Thoracic aorta (tissue), 2 donors: Measurements from ENCODE around the gene TOGARAM1. TPM values are rescaled to one million over a fixed set of nuclear protein-coding genes. Genes with fewer than 3 reads are reported as not detected.

Experiments
- ATAC-seq: fragments of 150-250 bp; one replicate; pipeline ENCODE4 v1.8.0; 2017; ENCODE audit warnings: low read depth; ENCODE audit not compliant: insufficient number of reproducible peaks, low FRiP score
- DNase-seq: peaks from one replicate; pipeline ENCODE4 v3.0.0-alpha.2; 2020; ENCODE audit warnings: low spot score
- H3K27ac ChIP-seq, 2 donors: fragments of 200-600 bp; sonication (generic); 1 replicate in 1 of 2; 2 replicates in 1 of 2; pipeline ENCODE4 v1.5.1; 2016; ENCODE audit warnings: mild to moderate bottlenecking in 2 of 2, moderate library complexity in 2 of 2
- H3K27me3 ChIP-seq: fragments of 200-600 bp; sonication (generic); replicated peaks from 2 replicates; pipeline ENCODE4 v1.6.0; 2016; ENCODE audit warnings: mild to moderate bottlenecking; ENCODE audit not compliant: insufficient read depth
- H3K36me3 ChIP-seq: fragments of 200-600 bp; sonication (generic); one replicate; pipeline ENCODE4 v1.5.1; 2016
- H3K4me1 ChIP-seq, 2 donors: fragments of 200-600 bp; sonication (generic); 1 replicate in 1 of 2; 2 replicates in 1 of 2; pipeline versions ENCODE4 v1.5.1 to v1.6.0; 2016; ENCODE audit warnings: low read depth in 2 of 2, mild to moderate bottlenecking in 1 of 2; ENCODE audit not compliant: control insufficient read depth in 1 of 2
- H3K4me3 ChIP-seq: fragments of 200-600 bp; sonication (generic); 2 replicates; pipeline ENCODE4 v1.5.1; 2016; ENCODE audit warnings: mild to moderate bottlenecking
- H3K9me3 ChIP-seq: fragments of 200-600 bp; sonication (generic); 2 replicates; pipeline ENCODE4 v1.5.1; 2016
- CTCF ChIP-seq: fragments of 200-600 bp; sonication (generic); IDR thresholded peaks from one replicate; pipeline ENCODE4 v1.5.1; 2019; ENCODE audit warnings: antibody characterized with exemption
- total RNA-seq, 2 donors: library from RNA; depleted of rRNA; stranded (reverse); fragments of >200 nt; gene quantifications; one replicate each; pipeline versions ENCODE4 v1.1.0 to v1.2.3, GENCODE V29; 2016

The TOGARAM1 gene
- total RNA-seq, 2 donors from 2014 or later: 8.5 to 32.0 TPM

DNA sequence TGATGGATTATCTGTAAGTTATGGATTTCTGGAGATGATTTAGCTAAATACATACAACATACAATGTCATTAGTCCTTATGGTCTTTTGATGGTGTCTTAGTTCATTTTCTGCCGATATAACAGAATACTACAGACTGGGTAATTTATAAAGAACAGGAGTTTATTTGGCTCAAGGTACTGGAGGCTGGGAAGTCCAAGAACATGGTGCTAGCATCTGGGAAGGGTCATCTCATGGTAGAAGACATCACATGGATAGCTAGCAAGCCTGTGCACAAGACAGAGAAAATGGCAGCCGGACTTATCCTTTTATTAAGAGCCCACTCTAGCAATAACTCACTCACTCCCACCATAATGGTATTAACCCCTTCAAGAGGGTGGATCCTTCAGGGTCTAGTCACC, 24.4 kb upstream of the TOGARAM1 start:
- H3K36me3 ChIP-seq: peaks cover 2% of the 10 kb centered on the region
- H3K27me3 ChIP-seq: no peaks in the 10 kb centered on the region
- H3K4me3 ChIP-seq: no peak overlapping the region
- TF ChIP-seq CTCF: no peak
- H3K27ac ChIP-seq: no peak overlapping the region
- no peaks in the 10 kb centered on the region for H3K9me3 ChIP-seq
- peaks cover 0 to 5% of the 10 kb centered on the region in 2 donors for H3K4me1 ChIP-seq
- DNase-seq: no peak
- ATAC-seq: no peak

DNA sequence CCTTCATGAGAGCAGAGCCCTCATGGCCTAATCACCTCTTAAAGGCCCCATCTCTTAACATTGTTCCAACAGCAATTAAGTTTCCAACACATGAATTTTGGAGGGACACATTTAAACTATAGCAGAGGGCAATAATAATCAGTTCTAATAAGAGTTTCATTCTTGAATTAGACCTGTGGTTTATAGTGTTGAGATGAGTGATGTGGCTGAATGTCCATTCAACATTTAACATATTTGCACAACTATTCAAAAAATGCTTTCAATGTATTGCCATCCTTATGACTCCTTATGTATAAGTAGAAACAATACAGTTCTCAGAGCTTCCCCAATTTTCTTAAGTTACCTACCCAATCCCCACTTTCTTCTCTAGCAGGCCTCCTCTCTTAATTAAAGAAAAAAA, 21.8 kb upstream of the TOGARAM1 start:
- Histone ChIP-seq H3K9me3 (no peaks in the 10 kb centered on the region), H3K4me3 (no peak overlapping the region), H3K36me3 (peaks cover 11% of the 10 kb centered on the region), H3K27ac (no peak overlapping the region), H3K4me1 (peaks cover 0 to 5% of the 10 kb centered on the region in 2 donors), H3K27me3 (no peaks in the 10 kb centered on the region)
- ATAC-seq (no peak), DNase-seq (no peak)
- TF ChIP-seq CTCF: no peak

- DNase-seq (no peak), ATAC-seq (no peak)
- no peak for TF ChIP-seq CTCF
- H3K4me1 ChIP-seq: peaks cover 0 to 5% of the 10 kb centered on the region in 2 donors
- H3K9me3 ChIP-seq: no peaks in the 10 kb centered on the region
- peaks cover 14% of the 10 kb centered on the region for H3K36me3 ChIP-seq
- no peaks in the 10 kb centered on the region for H3K27me3 ChIP-seq
- no peak overlapping the region for H3K27ac ChIP-seq
- no peak overlapping the region for H3K4me3 ChIP-seq
Measured at GRCh38 chr14:44940944-44941343, 21.0 kb upstream of the TOGARAM1 start.

- Histone ChIP-seq H3K4me3 (no peak overlapping the region), H3K9me3 (no peaks in the 10 kb centered on the region), H3K4me1 (peaks cover 0 to 5% of the 10 kb centered on the region in 2 donors), H3K27me3 (no peaks in the 10 kb centered on the region), H3K36me3 (peaks cover 14% of the 10 kb centered on the region), H3K27ac (no peak overlapping the region)
- ATAC-seq (no peak), DNase-seq (no peak)
- no peak for TF ChIP-seq CTCF
Measured at GRCh38 chr14:44941591-44941990, 20.4 kb upstream of the TOGARAM1 start.

DNA sequence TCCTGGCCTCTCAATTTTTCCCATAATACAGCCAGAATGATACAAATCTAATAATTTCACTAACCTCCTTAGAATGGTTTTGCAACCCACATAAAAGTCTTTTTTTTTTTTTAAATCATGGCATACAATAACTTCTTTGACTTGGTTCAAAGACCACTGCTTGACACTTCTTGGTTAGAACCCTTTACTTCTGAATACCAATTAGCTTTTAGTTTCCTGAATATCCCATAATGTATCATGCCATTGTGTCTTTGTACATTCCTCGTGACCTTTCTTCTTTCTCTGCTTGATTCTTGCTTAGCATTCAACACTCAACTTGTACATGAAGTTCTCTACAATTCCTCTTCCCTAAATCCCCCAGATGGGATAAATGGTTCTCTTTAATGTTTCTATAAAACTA, 19.6 kb upstream of the TOGARAM1 start:
- Histone ChIP-seq H3K4me1 (peaks cover 0 to 5% of the 10 kb centered on the region in 2 donors), H3K27me3 (no peaks in the 10 kb centered on the region), H3K36me3 (peaks cover 19% of the 10 kb centered on the region), H3K27ac (no peak overlapping the region), H3K9me3 (no peaks in the 10 kb centered on the region), H3K4me3 (no peak overlapping the region)
- DNase-seq: no peak
- no peak for ATAC-seq
- TF ChIP-seq CTCF: no peak
